PFSK-1 (cell line): ENCODE data around the gene SHTN1.

ENCODE experiments used
- POLR2AphosphoS5 ChIP-seq: IDR thresholded peaks from 2 replicates; pipeline ENCODE4 v1.6.1; 2012; ENCODE audit warnings: low read depth, mild to moderate bottlenecking, control low read depth, low read length, moderate library complexity
- SIN3A ChIP-seq: IDR thresholded peaks from 2 replicates; pipeline ENCODE4 v1.6.1; 2012; ENCODE audit warnings: mild to moderate bottlenecking, low read length, moderate library complexity, borderline replicate concordance; ENCODE audit not compliant: insufficient read depth
- TAF1 ChIP-seq: IDR thresholded peaks from 2 replicates; pipeline ENCODE4 v1.6.1; 2012; ENCODE audit warnings: low read length, control low read depth, borderline replicate concordance; ENCODE audit not compliant: insufficient read depth

GRCh38 chr10:116848032-116848943 lies 156.7 kb downstream of the SHTN1 start:
- TF ChIP-seq POLR2AphosphoS5 (no peak), TAF1 (no peak), SIN3A (no peak)
